AG04450 (cell line): ENCODE measurements around the gene AUTS2. TPM values are rescaled to one million over a fixed set of nuclear protein-coding genes. Genes with fewer than 3 reads are reported as not detected.

Source experiments
- CTCF ChIA-PET: fragments of 300-600, 350-600 bp; formaldehyde crosslinking; extraction: SDS; loops from one replicate; lab custom pipeline; 2022; ENCODE audit warnings: antibody characterized with exemption, inconsistent platforms; lab: Charles Lee
- POLR2A ChIA-PET: fragments of 350-600 bp; formaldehyde crosslinking; extraction: SDS; loops from one replicate; lab custom pipeline; 2021; ENCODE audit warnings: antibody characterized with exemption, inconsistent platforms; lab: Yijun Ruan, JAX
- DNase-seq: peaks from one replicate; pipeline ENCODE4 v3.0.0-alpha.2; 2011; ENCODE audit warnings: low read depth, low spot score
- H3K27ac ChIP-seq: one replicate; pipeline ENCODE4 v1.5.1; 2012; ENCODE audit warnings: low read depth, low read length, control low read depth
- H3K27me3 ChIP-seq: one replicate; pipeline ENCODE4 v1.6.0; 2012; ENCODE audit warnings: low read length; ENCODE audit not compliant: control insufficient read depth, insufficient read depth
- H3K4me3 ChIP-seq: 2 replicates; pipeline ENCODE4 v1.5.1; 2011; ENCODE audit warnings: mild to moderate bottlenecking, low read depth, low read length, control low read depth
- H3K9me3 ChIP-seq: 2 replicates; pipeline ENCODE4 v1.5.1; 2012; ENCODE audit warnings: low read length; ENCODE audit not compliant: control insufficient read depth, insufficient read depth
- polyA plus RNA-seq: library from polyadenylated mRNA; depleted of rRNA; stranded (reverse); fragments of >200 nt; gene quantifications from 2 replicates; pipeline ENCODE4 v1.2.3, GENCODE V29; 2011
- TF ChIP-seq, protein P1 (sequence below): IDR thresholded peaks from 2 replicates; pipeline ENCODE4 v1.5.1; 2011; ENCODE audit warnings: low read depth, low read length, control low read depth, inconsistent platforms

AUTS2 gene
- polyA plus RNA-seq, 1 experiment = 1.5 TPM

DNA sequence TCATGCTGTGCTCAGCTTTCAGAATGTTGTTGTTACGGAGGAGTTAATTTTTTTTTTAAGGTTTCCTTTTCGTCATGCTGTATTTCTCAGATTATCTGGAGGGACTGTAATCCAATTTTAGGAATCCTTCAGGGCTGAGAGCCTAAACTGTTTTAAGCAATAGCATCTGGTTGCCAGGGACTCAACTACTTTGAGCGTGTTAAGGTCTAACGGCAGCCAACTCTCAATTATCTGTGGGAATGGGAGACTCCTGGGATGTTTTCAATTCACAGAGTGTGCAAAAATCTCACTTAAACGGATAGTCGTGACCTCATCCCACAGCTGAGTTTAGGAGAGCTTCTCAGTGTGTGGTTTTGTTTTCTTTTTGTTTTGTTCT lies 291.7 kb downstream of the AUTS2 start:
- ChIA-PET POLR2A (no interaction called here), CTCF (no interaction called here)
- TF ChIP-seq, protein P1, sequence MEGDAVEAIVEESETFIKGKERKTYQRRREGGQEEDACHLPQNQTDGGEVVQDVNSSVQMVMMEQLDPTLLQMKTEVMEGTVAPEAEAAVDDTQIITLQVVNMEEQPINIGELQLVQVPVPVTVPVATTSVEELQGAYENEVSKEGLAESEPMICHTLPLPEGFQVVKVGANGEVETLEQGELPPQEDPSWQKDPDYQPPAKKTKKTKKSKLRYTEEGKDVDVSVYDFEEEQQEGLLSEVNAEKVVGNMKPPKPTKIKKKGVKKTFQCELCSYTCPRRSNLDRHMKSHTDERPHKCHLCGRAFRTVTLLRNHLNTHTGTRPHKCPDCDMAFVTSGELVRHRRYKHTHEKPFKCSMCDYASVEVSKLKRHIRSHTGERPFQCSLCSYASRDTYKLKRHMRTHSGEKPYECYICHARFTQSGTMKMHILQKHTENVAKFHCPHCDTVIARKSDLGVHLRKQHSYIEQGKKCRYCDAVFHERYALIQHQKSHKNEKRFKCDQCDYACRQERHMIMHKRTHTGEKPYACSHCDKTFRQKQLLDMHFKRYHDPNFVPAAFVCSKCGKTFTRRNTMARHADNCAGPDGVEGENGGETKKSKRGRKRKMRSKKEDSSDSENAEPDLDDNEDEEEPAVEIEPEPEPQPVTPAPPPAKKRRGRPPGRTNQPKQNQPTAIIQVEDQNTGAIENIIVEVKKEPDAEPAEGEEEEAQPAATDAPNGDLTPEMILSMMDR = no peak
- Histone ChIP-seq H3K4me3 (no peak overlapping the region), H3K27ac (no peak overlapping the region), H3K9me3 (no peaks in the 10 kb centered on the region), H3K27me3 (no peaks in the 10 kb centered on the region)
- no peak for DNase-seq

- no peak overlapping the region for H3K4me3 ChIP-seq
- TF ChIP-seq, protein P1 = no peak
- no peak overlapping the region for H3K27ac ChIP-seq
- H3K27me3 ChIP-seq = no peaks in the 10 kb centered on the region
- ChIA-PET POLR2A (no interaction called here), CTCF (no interaction called here)
- DNase-seq = no peak
- no peaks in the 10 kb centered on the region for H3K9me3 ChIP-seq
Observed at GRCh38 chr7:69892790-69893189, 294.5 kb downstream of the AUTS2 start.

GRCh38 chr7:69893906-69894305 lies 295.6 kb downstream of the AUTS2 start:
- POLR2A ChIA-PET = no interaction called here
- TF ChIP-seq, protein P1 = no peak
- Histone ChIP-seq H3K27me3 (no peaks in the 10 kb centered on the region), H3K9me3 (no peaks in the 10 kb centered on the region), H3K27ac (no peak overlapping the region), H3K4me3 (no peak overlapping the region)
- CTCF ChIA-PET = no interaction called here
- DNase-seq = no peak

DNA sequence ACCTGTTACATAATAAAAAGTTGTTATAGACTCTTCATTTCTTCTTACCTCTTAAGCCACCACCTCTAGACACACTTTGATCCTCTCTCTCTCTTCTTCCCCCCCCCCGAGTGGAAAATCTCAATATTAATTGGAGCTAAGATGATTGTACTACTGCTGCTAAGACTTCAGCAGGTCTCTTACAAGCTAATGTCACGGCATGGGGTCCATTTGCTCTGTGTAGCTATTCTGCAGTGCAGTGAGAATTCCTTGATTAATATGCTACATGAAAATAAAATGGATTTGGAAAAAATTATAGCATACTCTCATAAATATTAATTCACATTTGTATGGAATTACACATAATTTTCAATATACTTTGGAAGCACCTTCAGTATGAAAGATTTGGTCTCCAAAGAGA lies 297.2 kb downstream of the AUTS2 start:
- Histone ChIP-seq H3K4me3 (no peak overlapping the region), H3K27me3 (no peaks in the 10 kb centered on the region), H3K27ac (no peak overlapping the region), H3K9me3 (no peaks in the 10 kb centered on the region)
- no peak for DNase-seq
- TF ChIP-seq, protein P1 = no peak
- ChIA-PET POLR2A (no interaction called here), CTCF (no interaction called here)

GRCh38 chr7:69896121-69896520 lies 297.8 kb downstream of the AUTS2 start:
- ChIA-PET CTCF (no interaction called here), POLR2A (no interaction called here)
- H3K4me3 ChIP-seq = no peak overlapping the region
- no peak for DNase-seq
- TF ChIP-seq, protein P1 = no peak
- no peaks in the 10 kb centered on the region for H3K9me3 ChIP-seq
- H3K27ac ChIP-seq = no peak overlapping the region
- no peaks in the 10 kb centered on the region for H3K27me3 ChIP-seq
